Measurements from ENCODE around the gene LRTM1.

DNA sequence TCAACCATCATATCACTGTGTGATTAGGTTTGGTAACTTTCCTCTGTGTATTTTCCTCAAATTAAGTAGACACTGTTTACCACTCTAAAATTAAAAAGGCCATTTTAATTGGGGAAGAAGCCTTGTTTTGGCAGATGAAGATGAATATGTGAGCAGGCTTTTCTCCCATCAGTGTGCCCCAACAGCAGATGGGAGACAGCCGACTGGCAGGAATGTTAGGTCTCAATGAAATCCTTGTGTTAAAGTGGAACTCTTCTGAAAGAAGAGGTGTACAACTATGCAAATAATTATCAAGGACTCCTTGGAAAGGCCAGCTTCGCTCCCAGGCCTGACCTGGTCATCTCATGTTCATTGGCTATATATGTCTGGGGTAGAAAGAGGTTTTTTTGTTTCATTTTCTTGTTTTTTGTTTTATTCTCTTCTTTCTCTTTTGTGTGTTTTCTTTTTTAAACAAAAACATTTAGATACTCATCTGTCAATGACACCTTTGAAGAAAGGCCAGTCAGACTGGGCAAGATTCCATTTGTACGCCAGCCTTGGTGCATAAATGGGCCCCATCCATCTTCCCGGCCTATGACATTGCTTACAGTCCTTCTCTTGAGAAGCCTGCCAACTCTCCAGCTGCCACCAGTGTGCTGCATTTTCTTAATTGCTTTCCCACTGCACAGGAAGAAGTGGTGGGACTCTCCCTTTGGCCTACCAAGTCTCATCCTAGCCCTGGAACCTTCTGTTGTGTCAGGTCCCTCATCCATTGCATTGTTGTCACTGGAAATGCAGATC lies 25.8 kb downstream of the LRTM1 start:
- TF ChIP-seq, protein P1, sequence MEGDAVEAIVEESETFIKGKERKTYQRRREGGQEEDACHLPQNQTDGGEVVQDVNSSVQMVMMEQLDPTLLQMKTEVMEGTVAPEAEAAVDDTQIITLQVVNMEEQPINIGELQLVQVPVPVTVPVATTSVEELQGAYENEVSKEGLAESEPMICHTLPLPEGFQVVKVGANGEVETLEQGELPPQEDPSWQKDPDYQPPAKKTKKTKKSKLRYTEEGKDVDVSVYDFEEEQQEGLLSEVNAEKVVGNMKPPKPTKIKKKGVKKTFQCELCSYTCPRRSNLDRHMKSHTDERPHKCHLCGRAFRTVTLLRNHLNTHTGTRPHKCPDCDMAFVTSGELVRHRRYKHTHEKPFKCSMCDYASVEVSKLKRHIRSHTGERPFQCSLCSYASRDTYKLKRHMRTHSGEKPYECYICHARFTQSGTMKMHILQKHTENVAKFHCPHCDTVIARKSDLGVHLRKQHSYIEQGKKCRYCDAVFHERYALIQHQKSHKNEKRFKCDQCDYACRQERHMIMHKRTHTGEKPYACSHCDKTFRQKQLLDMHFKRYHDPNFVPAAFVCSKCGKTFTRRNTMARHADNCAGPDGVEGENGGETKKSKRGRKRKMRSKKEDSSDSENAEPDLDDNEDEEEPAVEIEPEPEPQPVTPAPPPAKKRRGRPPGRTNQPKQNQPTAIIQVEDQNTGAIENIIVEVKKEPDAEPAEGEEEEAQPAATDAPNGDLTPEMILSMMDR (IDR thresholded peaks at IDR 0.05) = no peak
- no peak for TF ChIP-seq POLR2A (IDR thresholded peaks at IDR 0.05; ENCODE audit: low read depth)

Measured in esophagus muscularis mucosa (tissue), 3 donors.